LNCAP (cell line): Measurements from ENCODE around the gene MT1E.

Experiments
- TF ChIP-seq, protein P1 (sequence below): fragments of 450-650 bp; IDR thresholded peaks from 2 replicates; pipeline ENCODE4 v1.5.1; 2017; ENCODE audit warnings: mild to moderate bottlenecking

The MT1E gene

DNA sequence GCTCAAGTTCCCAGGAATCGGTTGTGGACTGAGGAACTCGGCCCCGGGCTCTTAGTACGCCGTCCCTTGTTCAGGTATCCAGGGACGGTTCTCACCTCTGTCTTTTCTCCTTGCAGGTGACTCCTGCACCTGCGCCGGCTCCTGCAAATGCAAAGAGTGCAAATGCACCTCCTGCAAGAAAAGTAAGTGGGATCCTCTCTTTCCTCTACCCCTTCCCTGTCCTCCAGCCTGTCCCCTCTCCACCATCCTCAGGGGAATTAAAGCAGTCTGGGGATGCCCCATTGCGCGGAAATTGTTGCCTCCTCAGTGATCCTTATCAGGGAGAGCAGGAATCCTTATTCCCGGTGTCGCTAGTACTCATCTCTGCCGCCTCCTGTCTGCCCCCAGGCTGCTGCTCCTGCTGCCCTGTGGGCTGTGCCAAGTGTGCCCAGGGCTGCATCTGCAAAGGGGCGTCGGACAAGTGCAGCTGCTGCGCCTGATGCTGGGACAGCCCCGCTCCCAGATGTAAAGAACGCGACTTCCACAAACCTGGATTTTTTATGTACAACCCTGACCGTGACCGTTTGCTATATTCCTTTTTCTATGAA lies 16.6 kb upstream of the MT1E start:
- TF ChIP-seq, protein P1, sequence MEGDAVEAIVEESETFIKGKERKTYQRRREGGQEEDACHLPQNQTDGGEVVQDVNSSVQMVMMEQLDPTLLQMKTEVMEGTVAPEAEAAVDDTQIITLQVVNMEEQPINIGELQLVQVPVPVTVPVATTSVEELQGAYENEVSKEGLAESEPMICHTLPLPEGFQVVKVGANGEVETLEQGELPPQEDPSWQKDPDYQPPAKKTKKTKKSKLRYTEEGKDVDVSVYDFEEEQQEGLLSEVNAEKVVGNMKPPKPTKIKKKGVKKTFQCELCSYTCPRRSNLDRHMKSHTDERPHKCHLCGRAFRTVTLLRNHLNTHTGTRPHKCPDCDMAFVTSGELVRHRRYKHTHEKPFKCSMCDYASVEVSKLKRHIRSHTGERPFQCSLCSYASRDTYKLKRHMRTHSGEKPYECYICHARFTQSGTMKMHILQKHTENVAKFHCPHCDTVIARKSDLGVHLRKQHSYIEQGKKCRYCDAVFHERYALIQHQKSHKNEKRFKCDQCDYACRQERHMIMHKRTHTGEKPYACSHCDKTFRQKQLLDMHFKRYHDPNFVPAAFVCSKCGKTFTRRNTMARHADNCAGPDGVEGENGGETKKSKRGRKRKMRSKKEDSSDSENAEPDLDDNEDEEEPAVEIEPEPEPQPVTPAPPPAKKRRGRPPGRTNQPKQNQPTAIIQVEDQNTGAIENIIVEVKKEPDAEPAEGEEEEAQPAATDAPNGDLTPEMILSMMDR, result no peak

DNA sequence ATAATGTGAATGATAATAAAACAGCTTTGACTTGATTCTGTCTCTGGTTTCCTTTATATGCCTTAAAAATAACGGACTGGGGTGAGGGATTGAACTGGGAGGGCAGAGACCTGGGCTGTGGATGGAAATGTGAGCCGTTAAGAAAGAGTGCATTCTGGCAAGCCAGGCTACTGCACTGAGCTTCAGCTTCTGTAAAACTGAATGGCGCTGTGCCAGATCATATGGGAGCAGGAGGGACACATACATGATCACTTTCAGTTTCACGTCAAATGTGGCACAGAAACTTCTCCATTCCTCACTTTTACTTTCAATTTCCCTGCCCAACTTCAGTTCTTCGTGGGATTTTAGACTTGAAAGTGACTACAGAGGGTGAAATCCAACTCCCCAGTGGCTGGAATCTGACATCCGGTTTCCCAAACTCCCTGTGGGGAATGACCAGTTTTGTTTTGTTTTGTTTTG lies 16.1 kb upstream of the MT1E start:
- TF ChIP-seq, protein P1, result no peak

DNA sequence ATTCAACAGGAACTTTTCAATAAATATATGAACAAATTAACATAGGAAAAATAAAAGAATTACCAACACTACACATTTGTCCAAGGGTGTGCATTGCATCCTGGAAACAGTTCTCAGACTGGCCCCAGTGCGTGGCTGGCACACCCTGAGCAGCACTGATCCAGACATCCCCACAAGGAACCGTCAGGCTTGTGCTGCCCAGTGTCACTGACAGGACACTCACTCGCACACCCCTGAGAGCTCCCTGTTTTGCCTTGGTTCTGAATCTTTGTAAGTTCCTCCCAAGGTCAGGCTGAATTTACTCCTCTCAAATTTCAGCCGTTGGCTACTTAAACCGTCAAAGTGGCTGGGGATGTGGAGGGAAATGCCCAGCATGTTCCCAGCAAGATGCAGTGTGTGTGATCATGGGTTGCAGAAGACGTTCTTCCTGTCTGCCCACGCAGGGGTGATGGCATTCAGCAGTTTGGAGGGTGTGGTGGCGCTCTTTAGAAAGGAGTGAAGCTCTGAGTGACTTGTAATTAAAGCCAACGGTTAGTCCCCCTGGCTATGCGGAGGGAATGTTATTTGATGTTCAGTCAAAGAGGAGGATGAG lies 15.5 kb upstream of the MT1E start:
- TF ChIP-seq, protein P1, result no peak

DNA sequence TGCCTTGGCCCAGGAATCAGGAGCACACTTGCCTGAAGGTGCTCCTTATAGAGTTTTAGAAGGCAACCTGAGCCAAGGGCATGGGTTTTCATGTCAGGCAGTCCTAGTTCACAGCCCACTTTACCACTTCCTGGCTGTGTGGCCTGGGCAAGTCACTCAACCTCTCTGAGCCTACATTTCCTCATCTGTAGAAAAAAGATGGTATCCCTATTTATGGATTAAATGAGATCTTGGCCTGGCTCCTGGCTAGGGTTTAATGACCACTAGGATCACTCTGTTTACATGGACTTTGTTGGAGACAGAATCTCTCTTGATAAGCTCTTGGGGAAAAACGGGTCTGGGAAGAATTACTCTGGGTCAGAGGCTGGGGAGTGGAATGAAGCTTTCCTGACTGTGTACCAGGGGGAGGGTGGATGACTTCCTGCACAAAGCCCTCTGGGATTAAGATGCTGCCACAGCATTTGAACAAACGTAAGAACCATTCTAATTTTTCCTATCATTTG lies 14.9 kb upstream of the MT1E start:
- TF ChIP-seq, protein P1, result no peak

DNA sequence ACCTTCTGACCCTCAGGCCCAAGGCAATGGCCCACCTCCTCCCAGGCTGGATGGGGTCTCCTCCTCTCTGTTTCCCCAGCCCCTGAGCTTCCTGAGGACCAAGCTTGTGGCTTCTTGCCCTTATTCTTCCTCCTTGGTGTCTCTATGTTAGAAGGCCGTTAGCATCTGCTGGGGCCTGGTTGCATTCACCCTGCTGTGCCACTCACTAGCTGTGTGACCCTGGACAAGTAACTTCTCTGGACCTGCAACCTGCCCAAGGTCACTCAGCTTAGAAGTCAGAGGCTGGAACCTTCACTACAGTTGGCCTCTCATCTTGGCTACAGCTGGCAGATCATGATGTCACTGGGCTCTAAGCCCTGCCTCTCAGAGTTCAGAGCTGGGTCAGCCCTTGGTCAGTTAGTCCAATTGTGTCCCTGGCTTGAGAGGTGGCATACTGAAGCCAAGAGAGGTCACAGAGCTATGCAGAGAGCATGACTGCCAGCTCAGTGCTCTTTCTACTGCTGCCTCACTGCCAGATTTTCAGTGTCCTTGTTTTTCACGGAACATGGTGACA lies 14.2 kb upstream of the MT1E start:
- TF ChIP-seq, protein P1, result no peak

DNA sequence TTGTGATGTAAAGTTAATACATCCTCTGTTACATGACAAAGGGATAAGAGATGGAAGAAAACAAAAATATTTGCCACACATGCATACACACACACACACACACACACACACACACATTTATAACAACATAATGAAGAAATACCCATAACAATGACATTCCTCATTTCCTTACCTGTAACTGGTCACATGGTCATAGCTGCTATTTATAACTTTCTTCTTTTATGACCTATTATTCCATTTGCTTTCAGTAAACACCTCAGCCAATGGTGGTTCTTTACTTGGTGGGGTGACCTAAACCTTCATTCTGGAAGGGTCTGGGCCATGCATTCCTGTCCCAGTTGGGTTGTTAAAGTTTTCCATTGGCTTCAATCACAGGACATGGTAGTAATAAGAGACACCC lies 11.9 kb upstream of the MT1E start:
- TF ChIP-seq, protein P1, result no peak

DNA sequence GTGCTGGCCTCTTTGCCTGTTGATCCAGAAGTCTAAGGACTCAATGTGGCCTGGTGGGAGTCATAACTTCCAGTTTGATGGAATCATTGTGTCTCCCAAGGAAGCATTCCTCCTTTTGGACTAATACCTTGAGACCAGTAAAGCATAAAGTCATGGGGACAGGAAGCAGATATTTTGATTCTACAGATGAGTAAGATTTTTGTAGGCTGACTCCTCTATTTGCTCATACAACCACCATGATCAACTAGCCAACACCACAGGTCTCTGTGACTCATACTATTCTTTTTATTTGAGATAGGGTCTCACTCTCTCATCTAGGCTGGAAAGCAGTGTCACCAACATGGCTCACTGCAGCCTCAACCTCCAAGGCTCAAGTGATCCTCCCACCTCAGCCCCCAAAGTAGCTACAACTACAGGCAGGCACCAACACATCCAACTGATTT lies 11.0 kb upstream of the MT1E start:
- TF ChIP-seq, protein P1, result no peak
